GM21786 (cell line): ENCODE results near the gene HOXA4.

ENCODE experiments used
- ATAC-seq: cut with Tn5 transposase; IDR thresholded peaks from one replicate; pipeline ENCODE4 v1.9.1; 2021; ENCODE audit not compliant: unreplicated experiment

Gene HOXA4

DNA sequence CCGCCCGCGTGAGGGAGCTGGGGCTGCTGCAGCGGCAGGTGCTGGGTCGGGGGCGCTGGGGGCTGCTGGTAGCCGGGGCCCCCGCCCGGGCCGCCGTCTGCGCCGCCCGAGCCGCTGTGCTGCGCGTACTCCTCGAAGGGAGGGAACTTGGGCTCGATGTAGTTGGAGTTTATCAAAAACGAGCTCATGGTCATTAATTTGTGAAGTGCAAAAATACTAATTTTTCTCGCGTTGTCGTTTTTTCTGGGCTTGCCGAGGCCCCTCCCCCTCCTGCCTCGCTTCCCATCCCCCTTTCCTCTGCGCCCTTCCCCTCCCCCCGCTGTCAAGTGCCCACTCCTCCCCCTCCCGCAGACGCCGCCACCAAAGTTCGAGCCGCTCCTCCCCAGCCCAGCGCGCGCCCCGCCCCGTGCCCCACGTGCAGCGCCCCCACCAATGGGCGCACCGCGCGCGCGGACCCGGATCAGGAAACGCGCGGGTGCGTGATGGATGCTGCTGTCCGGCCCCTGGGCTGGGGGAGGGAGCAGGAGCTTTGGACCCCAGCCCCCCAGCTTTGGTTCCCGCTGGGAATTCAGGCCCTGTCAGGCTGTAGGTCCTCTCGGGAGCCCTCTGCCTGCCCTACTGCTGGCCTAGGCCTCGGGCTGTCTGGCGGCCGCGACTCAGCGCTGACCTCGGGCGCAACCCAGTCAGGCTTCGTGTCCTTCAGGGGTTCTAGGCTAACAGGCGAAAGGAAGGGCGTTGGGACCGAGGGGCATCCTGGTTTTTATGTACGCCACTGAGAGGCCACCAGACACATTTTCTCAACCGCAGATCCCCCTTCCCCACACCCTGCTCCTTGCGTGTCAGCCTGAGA is at the start of gene HOXA4:
HOXA4 (minus strand) TSS at position 218 of the 850 bp plus-strand sequence; CDS start at position 194, 24 bp downstream.
- no peak for ATAC-seq

DNA sequence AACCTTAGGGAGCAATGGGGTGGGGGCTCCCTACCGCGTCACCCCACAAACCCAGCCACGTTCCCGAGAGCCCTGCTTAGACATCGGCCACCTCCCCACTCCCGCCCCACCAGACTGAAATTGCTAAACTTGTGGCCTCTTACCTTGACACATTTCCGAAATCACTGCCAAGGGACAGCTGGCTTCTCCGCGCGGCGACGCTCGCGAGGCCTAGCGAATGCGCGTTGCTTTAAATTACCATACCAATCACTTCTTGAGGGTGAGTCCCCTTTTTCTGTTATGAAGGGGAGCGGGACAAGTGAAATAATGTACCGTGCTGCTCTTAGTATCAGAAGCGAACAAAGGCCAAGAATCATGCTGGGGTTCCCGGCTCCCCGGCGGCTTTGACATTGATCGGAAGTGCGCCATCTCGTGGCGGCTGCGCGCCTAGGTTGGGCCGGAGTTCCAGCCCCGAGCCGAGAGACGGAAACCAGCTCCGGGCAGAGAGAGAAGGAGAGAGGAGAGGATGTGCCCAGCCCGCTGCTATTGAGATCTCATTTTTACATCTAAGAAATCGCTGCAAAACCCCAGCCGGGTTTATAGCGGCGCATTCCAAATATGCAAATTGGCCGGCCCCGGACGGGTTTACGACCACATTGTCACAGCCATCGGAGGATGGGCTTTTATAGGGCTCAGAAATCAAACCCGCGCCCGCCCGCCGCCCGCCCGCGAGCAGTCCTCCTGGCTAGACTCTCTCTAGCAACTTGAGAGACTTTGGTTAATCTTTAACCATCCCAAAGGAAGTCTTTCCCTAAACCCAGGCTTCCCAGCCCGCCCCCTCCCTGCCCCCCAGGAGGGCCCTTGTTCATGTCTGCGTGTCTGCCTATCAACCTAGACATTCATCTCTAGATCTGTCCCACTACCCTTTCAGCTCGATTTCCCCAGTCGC is 49.2 kb upstream of the HOXA4 start:
- no peak for ATAC-seq

DNA sequence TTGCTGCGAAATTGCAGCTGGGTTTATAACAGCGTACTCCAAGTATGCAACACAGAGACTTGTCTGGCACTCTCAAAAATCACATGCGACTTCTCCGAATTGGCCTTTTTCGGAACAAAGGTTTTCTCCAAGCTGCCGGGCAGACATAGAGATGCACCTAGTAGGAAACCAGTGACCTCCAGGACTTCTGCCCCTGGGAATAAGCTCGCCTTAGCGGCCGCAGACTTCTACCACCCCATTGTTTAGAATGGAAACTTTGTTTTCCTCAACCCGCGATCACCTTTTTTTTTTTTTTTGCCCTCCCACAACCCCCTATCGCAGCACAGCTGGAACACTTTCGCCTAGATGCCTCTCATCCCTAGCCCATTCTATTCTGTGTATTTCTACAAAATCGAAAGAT is 48.5 kb upstream of the HOXA4 start:
- ATAC-seq: no peak

DNA sequence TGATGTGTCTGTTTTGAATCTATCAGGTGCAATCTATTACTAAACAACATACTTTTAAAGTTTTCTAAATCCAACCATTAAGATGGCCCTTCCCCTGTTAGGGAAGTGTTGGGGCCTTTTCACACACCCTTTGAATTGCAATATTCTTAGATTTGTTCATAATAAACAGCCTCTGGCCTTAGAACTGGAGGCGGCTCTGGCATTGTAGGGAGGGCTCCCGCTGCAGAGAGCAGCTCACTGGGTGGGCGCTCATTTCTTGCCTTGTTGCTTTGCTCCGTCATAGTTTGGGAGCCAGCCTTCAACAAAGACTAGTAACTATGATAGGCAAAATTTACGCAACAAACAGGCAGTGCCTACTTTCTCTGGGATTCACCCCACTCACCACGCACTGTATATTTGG is 47.8 kb upstream of the HOXA4 start:
- no peak for ATAC-seq

DNA sequence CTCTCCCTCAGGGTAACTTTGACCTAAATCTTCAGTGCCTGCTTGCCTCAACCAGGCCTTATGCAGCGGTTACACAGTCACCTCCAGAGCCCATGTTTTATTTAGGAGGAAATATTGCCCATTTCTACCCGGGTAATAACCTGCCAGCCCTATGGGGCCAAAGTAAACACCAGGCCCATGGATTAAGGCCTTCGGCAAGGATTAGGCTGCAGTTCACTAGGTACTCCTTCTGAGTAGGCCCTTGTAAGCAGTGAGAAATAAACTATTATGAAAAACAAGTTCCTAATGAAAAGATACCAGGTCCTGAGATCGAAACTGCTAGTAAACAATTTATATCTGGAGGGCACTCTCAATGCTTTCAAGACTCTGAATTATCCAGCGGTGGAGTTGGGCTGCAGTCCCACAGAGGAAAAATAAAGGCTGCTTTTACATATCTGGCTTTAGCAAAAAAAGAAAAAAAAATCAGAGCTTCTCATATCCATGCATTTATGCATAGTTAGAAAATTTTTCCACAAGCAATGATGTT is 47.3 kb upstream of the HOXA4 start:
- ATAC-seq: no peak

DNA sequence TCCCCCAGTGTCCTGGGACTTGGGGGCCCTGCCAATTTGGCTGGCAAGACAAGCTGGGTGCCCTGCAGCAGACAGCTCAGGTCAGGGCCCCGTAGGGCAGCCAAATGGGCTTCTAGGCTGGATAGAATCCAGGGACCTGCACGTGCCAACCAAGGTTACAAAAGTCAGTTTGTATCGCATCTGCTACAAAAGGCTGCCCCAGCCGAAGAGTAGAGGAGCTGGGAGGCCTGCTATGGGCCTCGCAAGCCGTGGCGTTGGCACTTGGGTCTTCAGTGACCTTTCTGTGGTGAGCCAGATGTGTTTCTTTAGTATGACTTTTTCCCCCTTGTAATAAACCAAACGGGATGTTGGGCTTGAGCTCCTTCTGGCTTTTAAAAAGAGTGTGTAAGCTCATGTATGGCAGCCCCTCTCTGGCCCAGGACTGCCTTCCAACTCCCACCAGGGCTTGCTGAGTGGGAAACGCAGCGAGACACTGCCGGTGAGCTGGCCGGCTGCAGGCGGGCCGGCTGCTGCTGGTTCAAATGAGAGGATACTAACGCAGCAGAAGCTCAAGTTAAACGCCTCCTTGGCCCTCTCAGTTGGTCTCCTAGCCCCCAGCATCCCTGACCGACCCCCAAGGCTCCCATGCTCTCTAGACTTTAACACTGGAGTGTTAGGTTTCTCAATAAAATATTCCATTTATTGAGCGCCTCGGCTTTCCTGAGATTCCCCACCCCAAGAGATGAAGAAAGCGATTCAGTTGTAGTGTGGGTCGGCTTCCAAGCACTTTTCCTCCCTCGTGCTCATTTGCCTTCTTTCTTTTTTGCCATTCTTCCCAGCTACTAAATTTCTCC is 46.6 kb upstream of the HOXA4 start:
- ATAC-seq: no peak

DNA sequence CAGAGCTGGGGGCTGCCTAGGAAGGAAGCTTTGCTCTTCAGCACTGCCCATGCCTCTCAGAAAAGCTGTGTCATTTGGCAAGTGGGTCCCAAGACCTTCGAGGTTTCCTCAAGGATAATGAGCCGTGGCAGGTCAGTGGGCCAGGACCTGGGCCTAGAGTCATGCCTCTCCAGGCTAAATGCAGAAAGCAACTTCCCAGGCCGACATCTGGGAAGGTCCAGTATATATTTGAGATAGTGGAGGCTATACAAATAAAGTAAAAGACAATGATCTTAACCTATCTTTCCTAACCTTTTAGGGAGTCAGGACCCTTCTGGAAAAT is 45.9 kb upstream of the HOXA4 start:
- ATAC-seq: no peak

DNA sequence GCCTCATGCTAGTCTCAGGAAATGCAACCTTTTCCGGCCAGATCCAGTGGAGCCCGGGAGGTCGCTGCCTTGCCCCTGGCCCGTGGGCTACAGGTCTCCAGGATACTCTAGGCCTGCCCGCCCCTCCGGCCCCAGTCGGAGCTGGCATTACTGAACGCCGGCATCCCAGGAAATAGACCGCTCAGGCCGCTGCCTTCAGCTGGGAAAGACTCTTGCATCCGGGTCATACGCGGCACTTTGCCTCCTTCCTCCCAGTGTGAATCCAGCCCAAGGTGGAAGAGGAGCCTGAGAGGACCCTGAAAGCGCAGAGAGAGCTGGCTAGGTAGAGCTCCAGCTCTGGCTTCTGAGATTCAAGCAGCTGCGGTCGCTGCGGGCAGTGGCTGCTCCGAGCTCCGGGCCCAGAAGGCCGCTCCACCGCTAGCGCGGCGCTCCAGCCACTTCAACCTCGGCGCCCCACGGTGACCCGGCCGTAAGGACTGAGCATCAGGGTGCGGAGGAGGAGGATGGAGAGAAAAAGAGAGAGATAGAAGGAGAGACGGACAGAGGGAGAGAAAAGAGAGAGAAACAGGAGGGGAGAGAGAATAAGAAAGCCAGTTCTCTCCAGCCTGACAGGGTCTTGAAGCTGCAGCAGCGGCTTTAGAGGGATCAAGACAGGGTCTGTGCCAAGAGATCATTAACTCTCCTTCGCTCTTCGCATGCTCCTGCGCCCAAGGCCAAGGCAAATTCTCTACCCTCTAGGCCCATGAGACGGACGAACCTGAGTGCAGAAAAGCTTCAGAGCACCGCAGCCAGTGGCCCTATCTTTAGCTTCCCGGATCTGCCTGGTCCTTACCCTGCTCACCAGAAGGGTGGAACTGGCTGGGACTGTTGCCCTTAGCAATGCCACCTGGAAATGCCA is 45.3 kb upstream of the HOXA4 start:
- ATAC-seq: no peak

DNA sequence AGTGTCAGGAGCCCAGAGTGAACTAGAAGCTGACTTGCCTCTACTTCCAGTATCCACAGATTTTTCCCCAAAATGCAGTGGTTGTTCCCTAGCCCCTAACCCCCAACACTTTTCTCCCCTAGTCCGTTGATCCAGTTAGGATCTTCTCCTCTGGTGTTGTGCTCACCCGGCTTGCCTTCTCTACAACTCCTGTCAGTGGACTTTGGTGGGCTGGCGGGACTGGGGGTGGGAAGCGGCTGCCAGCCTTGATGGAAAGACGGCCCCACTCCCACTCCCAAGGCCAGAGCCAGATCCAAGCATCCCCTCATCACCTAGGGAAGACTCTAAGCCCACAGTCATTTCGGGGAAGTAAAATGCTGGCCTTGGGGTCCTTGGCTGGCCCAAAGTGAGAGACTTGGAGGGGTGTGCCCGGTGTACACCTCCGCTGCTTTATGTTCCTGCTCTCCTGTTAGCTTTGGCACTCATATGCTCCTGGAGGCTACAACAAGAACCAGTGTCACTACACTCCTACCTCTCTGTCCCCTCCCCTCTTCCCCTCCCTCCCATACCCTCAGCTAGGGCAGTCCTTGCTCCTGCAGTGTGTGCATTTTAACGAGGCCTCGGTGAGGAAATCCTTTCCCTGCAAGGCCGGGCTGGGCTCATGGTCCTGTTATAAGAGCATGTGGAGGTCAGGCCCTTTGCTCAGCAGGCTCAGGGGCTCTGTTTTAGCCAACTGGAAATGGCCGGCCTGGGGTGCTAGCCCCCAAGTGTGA is 44.5 kb upstream of the HOXA4 start:
- no peak for ATAC-seq

DNA sequence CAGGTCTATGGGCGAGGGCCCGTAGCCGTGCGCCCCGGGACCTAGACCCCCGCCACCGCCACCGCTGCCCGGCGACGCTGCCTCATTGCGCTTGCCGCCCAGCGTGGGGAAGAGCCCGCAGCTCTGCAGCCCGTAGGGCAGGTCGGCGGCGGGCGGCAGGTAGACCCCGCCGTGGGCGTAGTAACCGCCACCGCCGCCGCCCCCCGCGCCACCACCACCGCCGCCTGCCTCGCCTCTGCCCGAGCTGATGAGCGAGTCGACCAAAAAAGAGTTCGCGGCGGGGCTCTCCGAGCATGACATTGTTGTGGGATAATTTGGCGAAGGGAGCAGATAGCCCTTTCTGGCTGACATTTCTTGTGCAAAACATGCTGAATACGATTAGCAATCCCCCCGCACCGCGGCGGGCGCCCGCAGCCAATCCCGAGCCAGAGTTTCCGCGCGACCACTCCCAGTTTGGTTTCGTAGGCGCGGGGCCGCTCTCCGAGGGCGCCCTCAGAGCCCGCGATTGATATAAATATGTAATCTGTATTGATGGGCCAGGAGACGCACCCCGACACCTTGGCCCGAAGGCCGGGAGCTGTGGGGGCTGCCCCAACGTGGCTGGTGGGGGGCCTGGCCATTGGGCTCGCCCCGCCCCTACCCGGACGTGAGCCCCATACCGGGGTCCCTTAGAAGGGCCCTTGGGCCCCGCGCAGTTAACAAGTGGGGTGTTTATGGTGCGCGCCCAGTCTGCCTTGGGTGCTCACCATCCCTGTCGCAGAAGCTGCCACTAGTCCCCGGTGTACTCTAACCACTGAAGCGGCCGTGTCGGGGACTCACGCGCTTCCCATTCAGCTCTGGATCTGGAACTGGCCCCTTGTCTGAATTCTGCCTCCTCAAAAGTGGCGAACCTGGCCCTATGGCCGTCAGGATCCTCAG is 43.7 kb upstream of the HOXA4 start, which contains the start of gene HOXA10:
HOXA10 (minus strand) TSS at position 365 of the 918 bp plus-strand sequence; CDS start at position 351, 14 bp downstream.
- ATAC-seq: no peak

DNA sequence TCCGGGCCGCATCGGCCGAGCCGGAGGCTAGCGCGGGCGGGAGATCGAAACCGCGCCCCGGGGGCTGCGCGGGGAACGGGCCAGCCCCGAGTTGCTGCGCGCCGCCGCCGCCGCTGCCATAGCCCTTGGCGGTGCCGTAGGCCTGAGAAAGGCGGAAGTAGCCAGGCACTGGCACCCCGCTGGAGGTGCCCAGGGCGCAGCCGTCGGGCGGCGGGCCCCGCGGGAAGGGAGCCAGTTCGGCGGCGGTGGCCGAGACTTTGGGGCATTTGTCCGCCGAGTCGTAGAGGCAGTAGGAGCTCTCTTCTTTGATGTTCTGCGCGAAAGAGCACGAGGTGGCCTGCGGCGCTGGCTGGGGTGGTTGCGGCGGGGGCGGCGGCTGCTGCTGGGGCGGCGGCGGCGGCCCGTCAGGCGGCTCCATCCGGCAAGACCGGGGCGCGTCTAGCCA is 43.0 kb upstream of the HOXA4 start:
- no peak for ATAC-seq

DNA sequence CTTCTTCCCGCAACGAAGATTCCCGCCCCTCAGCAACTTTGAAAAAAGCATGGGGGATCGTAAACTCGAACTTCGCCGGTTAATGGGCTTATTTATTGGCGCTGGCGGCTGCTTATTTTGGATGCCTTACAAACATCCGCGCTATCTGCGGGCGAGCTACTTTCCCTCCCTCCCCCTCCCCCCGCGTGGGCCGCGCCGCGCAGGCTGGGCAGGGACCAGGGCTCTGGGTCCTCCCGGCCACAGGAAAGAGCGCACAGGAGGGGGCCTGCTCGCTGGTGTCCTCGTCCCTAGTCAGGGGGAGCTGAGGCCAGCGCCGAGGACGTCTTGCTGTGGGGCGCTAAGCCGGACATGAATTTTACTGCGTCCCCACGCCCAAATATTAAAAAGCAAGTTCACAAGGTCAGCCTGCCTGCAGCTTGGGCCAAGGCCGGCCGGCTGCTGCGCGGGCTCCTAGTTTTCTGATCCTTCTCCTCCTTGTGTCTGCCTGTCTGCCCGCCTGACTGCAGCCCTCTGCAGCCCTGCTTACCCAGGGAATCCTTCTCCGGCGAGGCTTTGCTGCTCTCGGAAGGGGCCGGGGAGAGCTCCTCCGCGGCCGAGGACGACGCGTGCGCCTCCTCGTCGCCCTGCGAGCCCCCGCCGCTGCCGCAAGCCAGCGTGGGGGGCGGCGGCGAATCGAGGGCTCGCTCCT is 42.4 kb upstream of the HOXA4 start:
- ATAC-seq: no peak

DNA sequence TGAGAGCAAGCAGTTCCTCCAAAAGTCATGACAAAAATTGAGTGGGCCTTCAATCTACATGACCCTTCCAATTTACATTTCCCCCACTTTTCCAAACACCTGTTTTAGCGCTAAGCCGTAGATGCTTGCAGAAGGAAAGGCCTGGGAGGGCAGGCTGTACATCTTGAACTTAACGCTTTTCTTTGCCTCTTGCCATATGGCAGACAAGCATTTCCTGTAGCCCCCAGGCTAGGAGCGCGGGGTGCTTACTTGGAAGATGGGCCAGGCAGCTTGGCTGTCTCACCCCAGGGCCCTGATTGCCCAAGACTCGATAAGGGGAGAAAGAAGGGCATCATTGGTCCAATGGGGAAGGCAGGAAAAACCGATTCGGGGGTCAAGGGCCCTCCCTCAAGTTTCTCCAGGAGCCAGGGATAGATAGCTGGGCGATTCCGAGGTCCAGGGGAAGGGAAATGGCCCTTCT is 41.8 kb upstream of the HOXA4 start:
- no peak for ATAC-seq

DNA sequence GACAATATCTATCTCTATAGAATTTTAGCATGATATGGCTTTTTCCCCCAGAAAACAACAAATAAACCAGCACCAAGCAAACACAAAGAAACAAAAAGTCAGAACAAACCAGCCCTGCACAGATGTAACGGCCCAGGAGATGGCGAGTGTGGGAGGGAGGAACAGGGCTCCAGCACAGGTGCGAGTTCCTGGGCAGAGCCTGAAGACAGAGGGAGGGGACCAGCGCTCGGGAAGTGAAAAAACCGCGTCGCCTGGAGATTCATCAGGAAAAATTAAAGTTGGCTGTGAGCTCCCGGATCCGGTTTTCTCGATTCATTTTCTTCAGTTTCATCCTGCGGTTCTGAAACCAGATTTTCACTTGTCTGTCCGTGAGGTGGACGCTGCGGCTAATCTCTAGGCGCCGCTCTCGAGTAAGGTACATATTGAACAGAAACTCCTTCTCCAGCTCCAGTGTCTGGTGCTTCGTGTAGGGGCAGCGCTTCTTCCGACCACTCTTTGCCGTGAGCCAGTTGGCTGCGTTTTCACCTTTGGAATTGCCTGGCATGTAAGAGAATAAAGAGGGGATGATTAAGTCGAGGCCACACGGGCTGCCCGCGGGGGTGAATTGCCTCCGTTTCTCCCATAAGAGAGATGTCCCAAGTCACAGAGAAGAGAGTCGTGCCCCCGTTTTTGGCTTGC is 41.2 kb upstream of the HOXA4 start:
- no peak for ATAC-seq

DNA sequence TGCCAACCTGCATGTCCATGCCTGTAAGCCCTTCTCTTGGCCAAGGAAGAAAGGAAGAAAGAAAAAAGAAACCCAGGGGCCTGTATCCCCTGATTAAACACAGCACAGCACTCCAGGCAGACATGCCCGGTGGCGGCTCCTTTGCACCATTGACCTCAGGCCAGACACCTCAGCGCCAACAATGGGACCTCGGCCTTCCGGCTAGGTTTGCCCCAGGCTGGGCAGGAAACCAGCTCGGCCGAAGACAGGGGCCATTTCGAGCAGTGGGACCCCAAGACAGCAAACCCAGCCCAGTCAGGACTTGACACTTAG is 40.7 kb upstream of the HOXA4 start:
- no peak for ATAC-seq

DNA sequence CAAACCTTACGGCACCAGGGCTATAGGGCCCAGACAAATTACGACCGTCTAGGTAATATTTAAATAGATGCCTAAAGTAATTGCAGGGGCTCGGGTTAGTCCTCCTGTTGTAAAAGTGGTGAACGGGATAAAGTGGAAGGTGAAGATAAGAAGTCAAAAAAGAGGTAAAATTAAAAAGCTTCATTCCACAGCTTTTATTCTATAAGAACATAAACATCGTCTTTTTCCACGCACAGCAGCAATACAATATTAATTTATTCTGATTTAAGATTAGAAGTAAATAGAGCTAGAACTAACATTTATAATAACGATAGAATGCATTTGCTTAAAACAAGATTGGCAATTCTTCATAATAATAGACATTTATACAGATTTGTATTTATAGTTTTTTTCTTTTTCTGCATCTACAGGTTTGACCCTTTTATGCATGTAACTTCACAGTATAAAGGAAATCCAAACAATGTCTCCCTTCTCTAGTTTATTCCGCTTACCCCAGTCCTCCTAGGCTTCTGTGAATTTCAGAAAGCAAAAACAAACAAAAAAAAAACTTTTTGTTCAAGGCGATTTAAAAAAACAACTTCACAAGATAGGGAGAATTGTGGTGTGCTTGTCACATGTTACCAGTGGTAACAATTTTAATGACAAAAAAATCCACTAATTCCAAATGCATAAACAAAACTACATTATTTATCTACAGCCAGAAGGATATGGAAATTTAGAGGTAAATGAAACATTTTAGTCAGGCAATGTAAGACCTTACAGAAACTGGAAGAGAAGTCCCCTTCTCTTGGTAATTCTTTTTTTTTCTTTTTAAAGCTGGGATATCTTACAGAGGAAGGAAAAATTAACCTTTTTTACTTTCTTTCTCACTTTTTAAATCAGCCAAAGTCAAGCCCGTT is 40.1 kb upstream of the HOXA4 start:
- no peak for ATAC-seq
